HCT116 (cell line): ENCODE measurements around the gene OSBP2. TPM values are rescaled to one million over a fixed set of nuclear protein-coding genes. Genes with fewer than 3 reads are reported as not detected.

Experiments
- ATAC-seq: fragments of 200-7000 bp; cut with Tn5 transposase; 2 replicates; pipeline ENCODE4 v1.9.1; 2020; ENCODE audit warnings: mild to moderate bottlenecking, moderate library complexity
- BruUV-seq: library from RNA; stranded (reverse); fragments of 400-500 nt; replicated peaks from 2 replicates; lab custom pipeline; 2021; lab: Mats Ljungman, UMichigan
- CTCF ChIA-PET: fragments of 300-600 bp; sonication (Branson Sonifier 250); formaldehyde crosslinking; loops from one replicate; lab custom pipeline; 2021; ENCODE audit warnings: antibody characterized with exemption; lab: Charles Lee
- POLR2A ChIA-PET: fragments of 300-600, 350-600 bp; sonication (Branson Sonifier 250); formaldehyde crosslinking; loops from one replicate; lab custom pipeline; 2021; ENCODE audit warnings: antibody characterized with exemption; lab: Charles Lee
- RAD21 ChIA-PET, 2 experiments: fragments of 300-600 bp; sonication (Branson Sonifier 250); formaldehyde crosslinking; loops; one replicate each; lab custom pipeline; 2023; ENCODE audit warnings: low total read pairs in 2 of 2; ENCODE audit not compliant: uncharacterized antibody in 2 of 2, unreplicated experiment in 2 of 2, low non-redundant PET in 1 of 2; lab: Charles Lee
- DNase-seq: peaks from one replicate; pipeline ENCODE4 v3.0.0-alpha.2; 2010; ENCODE audit warnings: low read depth, low spot score
- H2AFZ ChIP-seq: fragments of 200-600 bp; shearing (Covaris generic), sonication (generic); 2 replicates; pipeline ENCODE4 v1.6.1; 2017; ENCODE audit warnings: low read depth, mixed run types, mixed read lengths, antibody characterized with exemption, low read length; ENCODE audit not compliant: poor library complexity, severe bottlenecking
- H3K27ac ChIP-seq: 2 replicates; pipeline ENCODE4 v1.5.1; 2012; ENCODE audit warnings: low read depth, low read length
- H3K27me3 ChIP-seq: fragments of 200-600 bp; sonication (generic); 2 replicates; pipeline ENCODE4 v1.6.1; 2016; ENCODE audit warnings: mixed run types, low read length, mixed read lengths; ENCODE audit not compliant: insufficient read depth
- H3K36me3 ChIP-seq, 2 experiments: fragments of 200-500 bp in 1 of 2; fragments of 200-600 bp in 1 of 2; sonication (Bioruptor generic) in 1 of 2; sonication (generic) in 1 of 2; 2 replicates each; pipeline versions ENCODE4 v1.5.1 to v1.6.1; 2014 to 2016; ENCODE audit warnings: low read length in 2 of 2, inconsistent platforms in 1 of 2, mixed read lengths in 1 of 2, mixed run types in 1 of 2; ENCODE audit not compliant: insufficient read depth in 2 of 2, control insufficient read depth in 1 of 2
- H3K4me1 ChIP-seq, 2 experiments: fragments of 200-600 bp in 1 of 2; sonication (generic) in 1 of 2; 2 replicates each; pipeline versions ENCODE4 v1.5.1 to v1.6.1; 2012 to 2017; ENCODE audit warnings: low read length in 2 of 2, inconsistent platforms in 1 of 2, mild to moderate bottlenecking in 1 of 2, mixed read lengths in 1 of 2, mixed run types in 1 of 2, moderate library complexity in 1 of 2; ENCODE audit not compliant: insufficient read depth in 2 of 2, control insufficient read depth in 1 of 2
- H3K4me2 ChIP-seq: fragments of 200-600 bp; sonication (generic); 2 replicates; pipeline ENCODE4 v1.6.1; 2017; ENCODE audit warnings: mixed run types, low read length, mixed read lengths
- H3K4me3 ChIP-seq, 2 experiments: fragments of 200-600 bp in 1 of 2; sonication (generic) in 1 of 2; replicated peaks in 1 of 2; 2 replicates each; pipeline ENCODE4 v1.5.1; 2011 to 2016; ENCODE audit warnings: low read length in 2 of 2, control low read depth in 1 of 2, low read depth in 1 of 2, mild to moderate bottlenecking in 1 of 2, mixed read lengths in 1 of 2, mixed run types in 1 of 2
- H3K79me2 ChIP-seq: fragments of 200-600 bp; sonication (generic); 2 replicates; pipeline ENCODE4 v1.6.1; 2017; ENCODE audit warnings: mild to moderate bottlenecking, mixed run types, low read length, moderate library complexity, mixed read lengths; ENCODE audit not compliant: insufficient read depth
- H3K9ac ChIP-seq: fragments of 200-600 bp; sonication (generic); 2 replicates; pipeline ENCODE4 v1.6.1; 2016; ENCODE audit warnings: low read length, mixed read lengths
- H3K9me2 ChIP-seq: fragments of 200-600 bp; sonication (generic), shearing (Covaris generic); 2 replicates; pipeline ENCODE4 v1.6.1; 2017; ENCODE audit warnings: mixed run types, mild to moderate bottlenecking, moderate library complexity; ENCODE audit not compliant: insufficient read depth
- H3K9me3 ChIP-seq, 2 experiments: fragments of 200-500 bp in 1 of 2; fragments of 200-600 bp in 1 of 2; sonication (Bioruptor generic) in 1 of 2; sonication (generic) in 1 of 2; 2 replicates each; pipeline ENCODE4 v1.6.1; 2014 to 2017; ENCODE audit warnings: low read length in 2 of 2, mixed read lengths in 2 of 2, inconsistent platforms in 1 of 2, low read depth in 1 of 2, mild to moderate bottlenecking in 1 of 2, mixed run types in 1 of 2, moderate library complexity in 1 of 2; ENCODE audit not compliant: control insufficient read depth in 1 of 2, insufficient read depth in 1 of 2
- H4K20me1 ChIP-seq: fragments of 200-600 bp; sonication (generic), shearing (Covaris generic); 2 replicates; pipeline ENCODE4 v1.6.1; 2017; ENCODE audit warnings: mixed run types, mild to moderate bottlenecking, moderate library complexity; ENCODE audit not compliant: insufficient read depth
- CBX3 ChIP-seq: IDR thresholded peaks from 2 replicates; pipeline ENCODE4 v1.6.1; 2012; ENCODE audit warnings: low read depth
- CEBPB ChIP-seq: IDR thresholded peaks from 2 replicates; pipeline ENCODE4 v1.6.1; 2012; ENCODE audit warnings: low read depth
- EGR1 ChIP-seq: IDR thresholded peaks from 2 replicates; pipeline ENCODE4 v1.6.1; 2012; ENCODE audit warnings: low read depth
- ELF1 ChIP-seq: IDR thresholded peaks from 2 replicates; pipeline ENCODE4 v1.6.1; 2012; ENCODE audit warnings: low read depth, borderline replicate concordance
- EZH2 ChIP-seq: fragments of 200-600 bp; sonication (generic); IDR thresholded peaks from 2 replicates; pipeline ENCODE4 v1.6.1; 2017; ENCODE audit warnings: antibody characterized with exemption, mixed run types
- JUND ChIP-seq: IDR thresholded peaks from 2 replicates; pipeline ENCODE4 v1.6.1; 2012
- POLR2A ChIP-seq: IDR thresholded peaks from 2 replicates; pipeline ENCODE4 v1.7.0; 2011; ENCODE audit warnings: borderline replicate concordance; ENCODE audit not compliant: insufficient read depth, insufficient read length; ENCODE audit errors: extremely low read depth
- POLR2AphosphoS5 ChIP-seq: IDR thresholded peaks from 2 replicates; pipeline ENCODE4 v1.6.1; 2011; ENCODE audit warnings: mild to moderate bottlenecking, low read depth, low read length, moderate library complexity
- RAD21 ChIP-seq: IDR thresholded peaks from 2 replicates; pipeline ENCODE4 v1.6.1; 2012; ENCODE audit warnings: low read depth, mild to moderate bottlenecking
- REST ChIP-seq: IDR thresholded peaks from 2 replicates; pipeline ENCODE4 v1.6.1; 2012; ENCODE audit warnings: low read depth
- SIN3A ChIP-seq: IDR thresholded peaks from 2 replicates; pipeline ENCODE4 v1.6.1; 2012; ENCODE audit warnings: low read depth
- SP1 ChIP-seq: IDR thresholded peaks from 2 replicates; pipeline ENCODE4 v1.6.1; 2012; ENCODE audit warnings: low read depth
- SRF ChIP-seq: IDR thresholded peaks from 2 replicates; pipeline ENCODE4 v1.6.1; 2012; ENCODE audit warnings: low read depth
- YY1 ChIP-seq: IDR thresholded peaks from 2 replicates; pipeline ENCODE4 v1.6.1; 2011; ENCODE audit warnings: low read length, low read depth, moderate library complexity, mild to moderate bottlenecking; ENCODE audit not compliant: insufficient replicate concordance; ENCODE audit errors: extremely low read depth
- ZNF274 ChIP-seq: fragments of 200-500 bp; sonication (Bioruptor generic); IDR thresholded peaks from 2 replicates; pipeline ENCODE4 v1.6.1; 2014; ENCODE audit warnings: mild to moderate bottlenecking, low read depth, low read length, inconsistent platforms
- intact Hi-C: fragments of 100-400 bp; cut with micrococcal nuclease; formaldehyde crosslinking; loops from 2 replicates; pipeline ENCODE4 v1.10.0; 2022
- total RNA-seq: library from RNA; stranded (reverse); gene quantifications from one replicate; pipeline ENCODE4 v1.2.1, GENCODE V29; 2021; ENCODE audit not compliant: unreplicated experiment
- TF ChIP-seq, protein P1 (sequence below), 3 experiments: fragments of 200-600 bp in 1 of 3; sonication (generic) in 1 of 3; IDR thresholded peaks in 2 of 3; conservative IDR thresholded peaks in 1 of 3; 2 replicates each; pipeline ENCODE4 v1.5.1; 2012 to 2017; ENCODE audit warnings: low read depth in 2 of 3, low read length in 2 of 3, antibody characterized with exemption in 1 of 3, borderline replicate concordance in 1 of 3, control low read depth in 1 of 3, mild to moderate bottlenecking in 1 of 3, mixed read lengths in 1 of 3, mixed run types in 1 of 3, moderate library complexity in 1 of 3; ENCODE audit not compliant: insufficient read depth in 1 of 3
- TF ChIP-seq, protein P2 (sequence below): IDR thresholded peaks from 2 replicates; pipeline ENCODE4 v1.6.1; 2012
- TF ChIP-seq, protein P3 (sequence below): IDR thresholded peaks from 2 replicates; pipeline ENCODE4 v1.6.1; 2011; ENCODE audit warnings: mild to moderate bottlenecking, low read length, moderate library complexity; ENCODE audit not compliant: insufficient replicate concordance; ENCODE audit errors: extremely low read depth

OSBP2 gene
- total RNA-seq, 1 experiment from 2014 or later: 12.9 TPM

DNA sequence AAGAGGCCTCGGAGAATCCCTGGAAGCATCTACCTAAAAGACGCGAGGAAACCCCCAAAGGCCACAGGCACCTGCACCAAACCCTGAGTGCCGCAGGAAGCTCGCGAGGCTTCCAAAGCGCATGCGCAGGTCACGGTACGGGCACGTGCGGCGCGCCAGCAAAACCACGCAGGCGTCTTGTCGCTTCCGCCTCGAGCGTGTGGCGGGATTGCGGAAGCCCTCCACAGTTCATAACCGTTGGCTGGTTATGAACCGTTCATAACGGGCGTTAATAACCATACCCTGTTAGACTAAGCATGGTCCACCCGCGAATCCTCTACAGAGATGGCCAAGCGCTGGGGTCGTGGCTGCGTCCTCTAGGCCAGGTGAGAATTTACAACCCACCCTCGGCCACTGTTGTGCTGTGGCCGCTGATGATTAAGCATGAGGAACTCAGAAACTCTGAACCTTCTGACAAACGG lies 227.5 kb downstream of the OSBP2 start:
- intact Hi-C loops: loop anchor here (10.0 kb wide), 1 partner anchor 287 kb away; the partner anchor contains the start of gene SLC35E4

More for the DNA sequence above, 227.5 kb downstream of the OSBP2 start:
- ChIA-PET CTCF (no interaction called here), RAD21 (no interaction called here), POLR2A (no interaction called here)
- no peak overlapping the region for H3K4me2 ChIP-seq
- H3K9ac ChIP-seq: no peak overlapping the region
- H2AFZ ChIP-seq: no peak overlapping the region
- H3K36me3 ChIP-seq: peaks cover 0 to 2% of the 10 kb centered on the region in 2 experiments; a peak in 3 of 4 replicates
- H3K27me3 ChIP-seq: no peaks in the 10 kb centered on the region
- H3K27ac ChIP-seq: no peak overlapping the region
- DNase-seq (no peak), ATAC-seq (no peak)
- H3K9me3 ChIP-seq: no peaks in the 10 kb centered on the region
- H3K4me3 ChIP-seq: no peak overlapping the region
- H4K20me1 ChIP-seq: no peaks in the 10 kb centered on the region
- BruUV-seq: no TSS peak
- H3K9me2 ChIP-seq: no peaks in the 10 kb centered on the region
- H3K4me1 ChIP-seq: no peaks in the 10 kb centered on the region
- TF ChIP-seq SIN3A: no peak
- no peak for TF ChIP-seq REST
- no peak for TF ChIP-seq CBX3
- no peak for TF ChIP-seq YY1
- TF ChIP-seq, protein P1, sequence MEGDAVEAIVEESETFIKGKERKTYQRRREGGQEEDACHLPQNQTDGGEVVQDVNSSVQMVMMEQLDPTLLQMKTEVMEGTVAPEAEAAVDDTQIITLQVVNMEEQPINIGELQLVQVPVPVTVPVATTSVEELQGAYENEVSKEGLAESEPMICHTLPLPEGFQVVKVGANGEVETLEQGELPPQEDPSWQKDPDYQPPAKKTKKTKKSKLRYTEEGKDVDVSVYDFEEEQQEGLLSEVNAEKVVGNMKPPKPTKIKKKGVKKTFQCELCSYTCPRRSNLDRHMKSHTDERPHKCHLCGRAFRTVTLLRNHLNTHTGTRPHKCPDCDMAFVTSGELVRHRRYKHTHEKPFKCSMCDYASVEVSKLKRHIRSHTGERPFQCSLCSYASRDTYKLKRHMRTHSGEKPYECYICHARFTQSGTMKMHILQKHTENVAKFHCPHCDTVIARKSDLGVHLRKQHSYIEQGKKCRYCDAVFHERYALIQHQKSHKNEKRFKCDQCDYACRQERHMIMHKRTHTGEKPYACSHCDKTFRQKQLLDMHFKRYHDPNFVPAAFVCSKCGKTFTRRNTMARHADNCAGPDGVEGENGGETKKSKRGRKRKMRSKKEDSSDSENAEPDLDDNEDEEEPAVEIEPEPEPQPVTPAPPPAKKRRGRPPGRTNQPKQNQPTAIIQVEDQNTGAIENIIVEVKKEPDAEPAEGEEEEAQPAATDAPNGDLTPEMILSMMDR (IDR thresholded peaks at IDR 0.05 in 2 of 3, conservative IDR thresholded peaks at IDR 0.05 in 1 of 3; ENCODE audit: borderline replicate concordance in 1 of 3, insufficient read depth in 1 of 3, low read depth in 2 of 3, low read length in 2 of 3): no peak
- no peak for TF ChIP-seq RAD21
- TF ChIP-seq EGR1: no peak
- TF ChIP-seq CEBPB: no peak
- TF ChIP-seq ELF1: no peak
- no peak for TF ChIP-seq JUND
- no peak for TF ChIP-seq SRF
- TF ChIP-seq POLR2AphosphoS5: no peak
- no peak for TF ChIP-seq ZNF274
- TF ChIP-seq EZH2: no peak
- no peak for TF ChIP-seq SP1
- TF ChIP-seq, protein P2, sequence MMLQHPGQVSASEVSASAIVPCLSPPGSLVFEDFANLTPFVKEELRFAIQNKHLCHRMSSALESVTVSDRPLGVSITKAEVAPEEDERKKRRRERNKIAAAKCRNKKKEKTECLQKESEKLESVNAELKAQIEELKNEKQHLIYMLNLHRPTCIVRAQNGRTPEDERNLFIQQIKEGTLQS: no peak
- TF ChIP-seq, protein P3, sequence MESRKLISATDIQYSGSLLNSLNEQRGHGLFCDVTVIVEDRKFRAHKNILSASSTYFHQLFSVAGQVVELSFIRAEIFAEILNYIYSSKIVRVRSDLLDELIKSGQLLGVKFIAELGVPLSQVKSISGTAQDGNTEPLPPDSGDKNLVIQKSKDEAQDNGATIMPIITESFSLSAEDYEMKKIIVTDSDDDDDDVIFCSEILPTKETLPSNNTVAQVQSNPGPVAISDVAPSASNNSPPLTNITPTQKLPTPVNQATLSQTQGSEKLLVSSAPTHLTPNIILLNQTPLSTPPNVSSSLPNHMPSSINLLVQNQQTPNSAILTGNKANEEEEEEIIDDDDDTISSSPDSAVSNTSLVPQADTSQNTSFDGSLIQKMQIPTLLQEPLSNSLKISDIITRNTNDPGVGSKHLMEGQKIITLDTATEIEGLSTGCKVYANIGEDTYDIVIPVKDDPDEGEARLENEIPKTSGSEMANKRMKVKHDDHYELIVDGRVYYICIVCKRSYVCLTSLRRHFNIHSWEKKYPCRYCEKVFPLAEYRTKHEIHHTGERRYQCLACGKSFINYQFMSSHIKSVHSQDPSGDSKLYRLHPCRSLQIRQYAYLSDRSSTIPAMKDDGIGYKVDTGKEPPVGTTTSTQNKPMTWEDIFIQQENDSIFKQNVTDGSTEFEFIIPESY: no peak
- TF ChIP-seq POLR2A: no peak
- H3K79me2 ChIP-seq: no peaks in the 10 kb centered on the region
